Keratinocyte (primary cell): ENCODE results near the gene PDE6A. TPM values are rescaled to one million over a fixed set of nuclear protein-coding genes. Genes with fewer than 3 reads are reported as not detected.

Experiments used
- DNase-seq: peaks from one replicate; pipeline ENCODE4 v3.0.0-alpha.2; 2011; ENCODE audit warnings: low read depth, missing footprints, low spot score
- FAIRE-seq: peaks from 2 replicates; lab custom pipeline; 2011; peaks lifted over from hg19 to GRCh38; lab: Jason Lieb, UNC
- H2AFZ ChIP-seq: 2 replicates; pipeline ENCODE4 v1.6.0; 2012; ENCODE audit warnings: low read length, control low read depth, inconsistent platforms; ENCODE audit not compliant: control insufficient read depth
- H3K27ac ChIP-seq: 2 replicates; pipeline ENCODE4 v1.5.1; 2011; ENCODE audit warnings: low read length; ENCODE audit not compliant: control insufficient read depth, insufficient read depth
- H3K27me3 ChIP-seq: 3 replicates; pipeline ENCODE4 v1.6.0; 2011; ENCODE audit warnings: low read length; ENCODE audit not compliant: control insufficient read depth, insufficient read depth; ENCODE audit errors: extremely low read depth
- H3K36me3 ChIP-seq, 2 experiments: 2 replicates in 1 of 2; 3 replicates in 1 of 2; pipeline ENCODE4 v1.5.1; 2011; ENCODE audit warnings: low read length in 2 of 2, mild to moderate bottlenecking in 1 of 2; ENCODE audit not compliant: control insufficient read depth in 2 of 2, insufficient read depth in 2 of 2; ENCODE audit errors: extremely low read depth in 1 of 2
- H3K4me1 ChIP-seq: 3 replicates; pipeline ENCODE4 v1.5.1; 2011; ENCODE audit warnings: low read length; ENCODE audit not compliant: control insufficient read depth, insufficient read depth; ENCODE audit errors: extremely low read depth
- H3K4me2 ChIP-seq: 3 replicates; pipeline ENCODE4 v1.6.0; 2011; ENCODE audit warnings: low read depth, low read length; ENCODE audit not compliant: control insufficient read depth, insufficient read depth; ENCODE audit errors: extremely low read depth
- H3K4me3 ChIP-seq, 3 experiments: fragments of 200-600 bp in 1 of 3; sonication (generic) in 1 of 3; 2 replicates in 2 of 3; 3 replicates in 1 of 3; pipeline ENCODE4 v1.5.1; 2011 to 2016; ENCODE audit warnings: low read length in 3 of 3, mild to moderate bottlenecking in 3 of 3, control low read depth in 2 of 3, inconsistent platforms in 1 of 3, low read depth in 1 of 3, mixed read lengths in 1 of 3, mixed run types in 1 of 3, moderate library complexity in 1 of 3; ENCODE audit not compliant: control insufficient read depth in 2 of 3, insufficient read depth in 2 of 3; ENCODE audit errors: extremely low read depth in 1 of 3
- H3K79me2 ChIP-seq: 2 replicates; pipeline ENCODE4 v1.6.0; 2012; ENCODE audit warnings: low read length; ENCODE audit not compliant: control insufficient read depth, insufficient read depth
- H3K9ac ChIP-seq: 3 replicates; pipeline ENCODE4 v1.6.0; 2011; ENCODE audit warnings: low read length; ENCODE audit not compliant: control insufficient read depth, insufficient read depth; ENCODE audit errors: extremely low read depth
- H3K9me1 ChIP-seq: 3 replicates; pipeline ENCODE4 v1.6.0; 2011; ENCODE audit warnings: low read length; ENCODE audit not compliant: control insufficient read depth, insufficient read depth; ENCODE audit errors: extremely low read depth
- H3K9me3 ChIP-seq: 2 replicates; pipeline ENCODE4 v1.5.1; 2012; ENCODE audit warnings: low read depth, low read length; ENCODE audit not compliant: control insufficient read depth
- H4K20me1 ChIP-seq: 3 replicates; pipeline ENCODE4 v1.6.0; 2011; ENCODE audit warnings: low read length; ENCODE audit not compliant: control insufficient read depth, insufficient read depth; ENCODE audit errors: extremely low read depth
- CTCF ChIP-seq, 3 experiments: IDR thresholded peaks in 1 of 3; conservative IDR thresholded peaks in 1 of 3; optimal IDR thresholded peaks in 1 of 3; 2 replicates in 2 of 3; 3 replicates in 1 of 3; pipeline versions ENCODE3 to v1.5.1; 2011; ENCODE audit warnings: low read length in 3 of 3, mild to moderate bottlenecking in 3 of 3, moderate library complexity in 2 of 3, control low read depth in 1 of 3, inconsistent platforms in 1 of 3; ENCODE audit not compliant: insufficient read depth in 2 of 3; ENCODE audit errors: extremely low read depth in 1 of 3
- EZH2 ChIP-seq: IDR thresholded peaks from one replicate; pipeline ENCODE4 v1.6.1; 2012; ENCODE audit warnings: inconsistent platforms, mild to moderate bottlenecking, low read length, moderate library complexity
- dilution Hi-C: fragments of 300-500 bp; cut with MboI; formaldehyde crosslinking; loops from one replicate; pipeline ENCODE4 v1.7.0; 2020; ENCODE audit warnings: low sequenced_read_pairs; ENCODE audit not compliant: extremely low pct_ligation_motif_present
- polyA plus RNA-seq, 5 experiments: library from polyadenylated mRNA; depleted of rRNA in 3 of 5; stranded (reverse) in 3 of 5; stranded (forward) in 1 of 5; unstranded in 1 of 5; fragments of >200 nt; gene quantifications; 1 replicate in 1 of 5; 2 replicates in 3 of 5; 3 replicates in 1 of 5; pipeline versions ENCODE4 v1.2.1 to v1.2.3, GENCODE V29; 2011 to 2012; ENCODE audit warnings: missing spikeins in 2 of 5, low read depth in 1 of 5, low replicate concordance in 1 of 5

Gene PDE6A
- polyA plus RNA-seq, 1 donor (not counting 4 experiments of a cell fraction or from before 2014, with no cell fraction given) = 0.03 TPM

GRCh38 chr5:149824120-149824519 lies 120.5 kb downstream of the PDE6A start:
- Histone ChIP-seq H3K36me3 (peaks cover 0 to 3% of the 10 kb centered on the region in 2 experiments), H3K4me2 (no peak overlapping the region), H3K4me3 (no peak overlapping the region), H3K27me3 (no peaks in the 10 kb centered on the region), H3K27ac (no peak overlapping the region), H3K4me1 (peaks cover 15% of the 10 kb centered on the region), H3K9me3 (no peaks in the 10 kb centered on the region), H4K20me1 (no peaks in the 10 kb centered on the region), H3K79me2 (no peaks in the 10 kb centered on the region), H2AFZ (no peak overlapping the region), H3K9me1 (no peaks in the 10 kb centered on the region), H3K9ac (no peak overlapping the region)
- FAIRE-seq (no peak), DNase-seq (no peak)
- dilution Hi-C loops = no loop called here
- TF ChIP-seq CTCF (optimal IDR thresholded peaks at IDR 0.05 in 1 of 3, IDR thresholded peaks at IDR 0.05 in 1 of 3, conservative IDR thresholded peaks at IDR 0.05 in 1 of 3; ENCODE audit: extremely low read depth in 1 of 3, insufficient read depth in 2 of 3, low read length in 3 of 3) = no peak
- TF ChIP-seq EZH2 = no peak

- Histone ChIP-seq H3K9ac (no peak overlapping the region), H3K4me1 (peaks cover 9% of the 10 kb centered on the region), H3K79me2 (no peaks in the 10 kb centered on the region), H4K20me1 (no peaks in the 10 kb centered on the region), H3K4me3 (no peak overlapping the region), H3K36me3 (peaks cover 0 to 3% of the 10 kb centered on the region in 2 experiments), H3K9me1 (no peaks in the 10 kb centered on the region), H3K4me2 (no peak overlapping the region), H3K9me3 (no peaks in the 10 kb centered on the region), H2AFZ (no peak overlapping the region), H3K27me3 (no peaks in the 10 kb centered on the region), H3K27ac (no peak overlapping the region)
- DNase-seq (no peak), FAIRE-seq (no peak)
- dilution Hi-C loops = no loop called here
- no peak for TF ChIP-seq CTCF (optimal IDR thresholded peaks at IDR 0.05 in 1 of 3, IDR thresholded peaks at IDR 0.05 in 1 of 3, conservative IDR thresholded peaks at IDR 0.05 in 1 of 3; ENCODE audit: extremely low read depth in 1 of 3, insufficient read depth in 2 of 3, low read length in 3 of 3)
- TF ChIP-seq EZH2 = no peak
Observed at GRCh38 chr5:149823375-149823774, 121.2 kb downstream of the PDE6A start.
